Heart right ventricle (tissue), 16 donors: Measurements from ENCODE around the gene LPO. TPM values are rescaled to one million over a fixed set of nuclear protein-coding genes. Genes with fewer than 3 reads are reported as not detected.
A peak's percentile ranks its signal among the peaks of the same experiment; 100 is the strongest.

Experiments used
- ATAC-seq, 8 donors: fragments of 200-7000 bp; cut with Tn5 transposase; one replicate each; pipeline ENCODE4 v1.9.1; 2020; ENCODE audit warnings: mild to moderate bottlenecking in 8 of 8, moderate library complexity in 8 of 8, moderate number of reproducible peaks in 1 of 8
- DNase-seq, 2 donors: peaks; one replicate each; pipeline ENCODE4 v3.0.0-alpha.2; 2020
- H3K27ac ChIP-seq, 10 donors: fragments of 200-600 bp; sonication (generic) in 2 of 10; one replicate each; pipeline versions ENCODE4 v1.5.0 to v1.8.0; 2020 to 2022; ENCODE audit warnings: mild to moderate bottlenecking in 3 of 10
- H3K27me3 ChIP-seq, 7 donors: fragments of 200-600 bp; one replicate each; pipeline ENCODE4 v1.8.0; 2021 to 2022; ENCODE audit warnings: mild to moderate bottlenecking in 2 of 7
- H3K36me3 ChIP-seq, 9 donors: fragments of 200-600 bp; sonication (generic) in 1 of 9; one replicate each; pipeline versions ENCODE4 v1.5.0 to v1.8.0; 2020 to 2022; ENCODE audit warnings: mild to moderate bottlenecking in 2 of 9
- H3K4me1 ChIP-seq, 9 donors: fragments of 200-600 bp; sonication (generic) in 1 of 9; one replicate each; pipeline versions ENCODE4 v1.5.0 to v1.8.0; 2020 to 2022; ENCODE audit warnings: mild to moderate bottlenecking in 4 of 9
- H3K4me3 ChIP-seq, 10 donors: fragments of 200-600 bp; sonication (generic) in 2 of 10; one replicate each; pipeline versions ENCODE4 v1.5.0 to v1.8.0; 2020 to 2022; ENCODE audit warnings: mild to moderate bottlenecking in 7 of 10, moderate library complexity in 2 of 10
- H3K9me3 ChIP-seq, 11 donors: fragments of 200-600 bp in 10 of 11; sonication (generic) in 2 of 11; one replicate each; pipeline versions ENCODE4 v1.5.0 to v1.8.0; 2013 to 2022; ENCODE audit warnings: mild to moderate bottlenecking in 2 of 11, control low read depth in 1 of 11, moderate library complexity in 1 of 11
- CTCF ChIP-seq, 9 donors: fragments of 200-600 bp; sonication (generic) in 2 of 9; IDR thresholded peaks; one replicate each; pipeline versions ENCODE4 v1.5.0 to v1.8.0; 2021 to 2022; ENCODE audit warnings: antibody characterized with exemption in 9 of 9, mild to moderate bottlenecking in 5 of 9, moderate library complexity in 1 of 9
- WGBS, 2 donors: extraction: QIAGEN DNeasy Blood & Tissue Kit; methylation state at CpG; one replicate each; pipeline ENCODE4 v1.1.7; 2013; ENCODE audit warnings: inconsistent platforms in 1 of 2; 5-methylcytosine and 5-hydroxymethylcytosine counted together
- intact Hi-C, 10 donors: fragments of 100-400 bp; cut with DNase I; formaldehyde crosslinking; loops; one replicate each; pipeline versions ENCODE4 v1.11.1 to v1.14.2; 2022
- polyA plus RNA-seq, 2 donors: library from polyadenylated mRNA; stranded (reverse); fragments of 200-250 nt; gene quantifications; one replicate each; pipeline ENCODE4 v1.2.3, GENCODE V29; 2013
- total RNA-seq, 10 donors: library from RNA; stranded (reverse); fragmentation: NEBNext Ultra II Directional in 3 of 10; extraction: Animal tissue kit (Norgen Biotek cat#: 25700) in 3 of 10; gene quantifications; one replicate each; pipeline versions ENCODE4 v1.2.1 to v1.2.4, GENCODE V29; 2021 to 2023
- donor health status: Arrhythmogenic right ventricular cardiomyopathy.
- donor health status: ischemic (EF 13 %, LVEDD 7.1; RV severe dilation, severe dysfunction).
- donor health status: healthy with polysubstance abuse.
- donor health status: DM: no; HTN: yes; CAD: no.
- donor health status: DM: no; HTN: no; CAD: no.
- donor health status: ischemic (EF 25% LVEDD 6.9; RV normal size, moderate dysfunction).
- donor health status: ischemic (EF 25% LVEDD 5.7; RV mildly dilated, moderate dysfunction).
- donor health status: healthy.
- donor health status: DM: yes; HTN: yes; CAD: no.
- donor health status: Ischemic cardiomyopathy.
- donor health status: ischemic (EF 35%, LVEDD 5.7; RV mildly dilated, moderate dysfunction).
- donor health status: nonischemic (EF 11% LVEDD 7.7; RV severe dilation, severe dysfunction).
- donor health status: DM: yes; HTN: yes; CAD: no.
- donor health status: PGD.
- donor health status: ischemic (EF 29% LVEDD 5.4; RV normal size, mild dysfunction).
- donor health status: nonischemic (EF 23%, LVEDD 6.1; RV moderate dilation, normal function).

LPO gene
- total and polyA plus RNA-seq, 12 donors, result not detected

GRCh38 chr17:58316260-58316960, 78.0 kb downstream of the LPO start:
- no peak for TF ChIP-seq CTCF (IDR thresholded peaks at IDR 0.05)
- intact Hi-C loops, result loop anchor here in 5 of 10 donors (5.0 to 10.0 kb wide), 4 partner anchors 98 to 131 kb away; partner anchors contain the start of gene RNF43 (in 2 of the 5)
- Histone ChIP-seq H3K27ac (no peak overlapping the region), H3K9me3 (no peaks in the 10 kb centered on the region), H3K27me3 (no peaks in the 10 kb centered on the region), H3K4me3 (no peak overlapping the region), H3K4me1 (peaks cover 0 to 5% (median 0%) of the 10 kb centered on the region in 9 donors), H3K36me3 (no peaks in the 10 kb centered on the region)
- DNase-seq (no peak), ATAC-seq (no peak)
- WGBS, 2 donors, result 86 to 89% methylated on average over 8 of the region's 8 CpGs

GRCh38 chr17:58317421-58318064, 79.2 kb downstream of the LPO start:
- WGBS, 2 donors, result 31 to 36% methylated on average over 5 of the region's 5 CpGs
- intact Hi-C loops, result loop anchor here in 6 of 10 donors (1.0 to 10.0 kb wide), 5 partner anchors 97 to 130 kb away; partner anchors contain the start of gene RNF43 (in 2 of the 6)
- H3K27ac ChIP-seq, result peak overlapping the region in 1 of 10 donors; percentile 44

GRCh38 chr17:58318065-58318481, 79.7 kb downstream of the LPO start:
- Histone ChIP-seq H3K4me1 (peaks cover 0 to 5% (median 0%) of the 10 kb centered on the region in 9 donors), H3K4me3 (no peak overlapping the region), H3K36me3 (no peaks in the 10 kb centered on the region), H3K9me3 (no peaks in the 10 kb centered on the region), H3K27ac (peak overlapping the region in 1 of 10 donors; percentile 44), H3K27me3 (peaks cover 0 to 5% (median under 1%) of the 10 kb centered on the region in 7 donors)
- DNase-seq (no peak), ATAC-seq (no peak)
- intact Hi-C loops, result loop anchor here in 5 of 10 donors (5.0 to 10.0 kb wide), 4 partner anchors 97 to 129 kb away; partner anchors contain the start of gene RNF43 (in 2 of the 5)
- TF ChIP-seq CTCF (IDR thresholded peaks at IDR 0.05), result no peak
- 90 to 91% methylated on average over 9 of the region's 9 CpGs for WGBS, 2 donors

More at GRCh38 chr17:58317421-58318064, 79.2 kb downstream of the LPO start:
- Histone ChIP-seq H3K36me3 (no peaks in the 10 kb centered on the region), H3K27me3 (peaks cover 0 to 3% (median 0%) of the 10 kb centered on the region in 7 donors), H3K9me3 (no peaks in the 10 kb centered on the region), H3K4me3 (no peak overlapping the region), H3K4me1 (peaks cover 0 to 5% (median 0%) of the 10 kb centered on the region in 9 donors)
- TF ChIP-seq CTCF (IDR thresholded peaks at IDR 0.05), result peak in 7 of 9 donors; percentile 38 to 76 (median 52)
- ATAC-seq (peak in 5 of 8 donors; percentile 40 to 65 (median 45)), DNase-seq (no peak)

Other genes with a start within 250 kb of the LPO start
- gene SRSF1, start 231.3 kb upstream of the LPO start, total RNA-seq, result 100 to 1,000 TPM in 3 of 10 donors, 10 to 100 TPM in 7; 79.8 to 130 (median 94.7) TPM
- 10 to 100 TPM; 70.3 to 76.3 TPM for gene SRSF1, start 231.3 kb upstream of the LPO start, polyA plus RNA-seq
- 100 to 1,000 TPM in 2 of 10 donors, 10 to 100 TPM in 8; 73.4 to 105 (median 83.5) TPM for gene DYNLL2, start 155.2 kb upstream of the LPO start, total RNA-seq
- 10 to 100 TPM; 45.3 to 46.1 TPM for gene DYNLL2, start 155.2 kb upstream of the LPO start, polyA plus RNA-seq
- under 1 TPM in 1 of 10 donors, not detected in 9; 0.07 TPM for gene OR4D1, start 90.2 kb upstream of the LPO start, total RNA-seq
- gene OR4D1, start 90.2 kb upstream of the LPO start, polyA plus RNA-seq, result not detected
- not detected for gene OR4D2, start 71.6 kb upstream of the LPO start, total RNA-seq
- gene OR4D2, start 71.6 kb upstream of the LPO start, polyA plus RNA-seq, result not detected
- not detected for gene EPX, start 45.9 kb upstream of the LPO start, total RNA-seq
- not detected for gene EPX, start 45.9 kb upstream of the LPO start, polyA plus RNA-seq
- gene MKS1, start 19.3 kb upstream of the LPO start, total RNA-seq, result 10 to 100 TPM in 4 of 10 donors, 1 to 10 TPM in 6; 5.3 to 12.9 (median 9.2) TPM
- 10 to 100 TPM in 1 of 2 donors, 1 to 10 TPM in 1; 5.4 to 10.3 TPM for gene MKS1, start 19.3 kb upstream of the LPO start, polyA plus RNA-seq
- gene MPO, start 42.4 kb downstream of the LPO start, total RNA-seq, result 1 to 10 TPM in 1 of 10 donors, under 1 TPM in 7, not detected in 2; 0.08 to 2.5 (median 0.25) TPM
- gene MPO, start 42.4 kb downstream of the LPO start, polyA plus RNA-seq, result under 1 TPM; 0.07 to 0.15 TPM
- gene TSPOAP1, start 90.2 kb downstream of the LPO start, total RNA-seq, result 10 to 100 TPM in 8 of 10 donors, 1 to 10 TPM in 2; 6.0 to 18.7 (median 12.4) TPM
- gene TSPOAP1, start 90.2 kb downstream of the LPO start, polyA plus RNA-seq, result 10 to 100 TPM in 1 of 2 donors, 1 to 10 TPM in 1; 1.6 to 35.6 TPM
- gene SUPT4H1, start 113.6 kb downstream of the LPO start, total RNA-seq, result 10 to 100 TPM; 49.0 to 73.4 (median 59.8) TPM
- 10 to 100 TPM; 38.0 to 95.0 TPM for gene SUPT4H1, start 113.6 kb downstream of the LPO start, polyA plus RNA-seq
- 1 to 10 TPM; 1.5 to 6.1 (median 3.7) TPM for gene RNF43, start 178.9 kb downstream of the LPO start, total RNA-seq
- 1 to 10 TPM in 1 of 2 donors, under 1 TPM in 1; 0.86 to 1.2 TPM for gene RNF43, start 178.9 kb downstream of the LPO start, polyA plus RNA-seq
- gene HSF5, start 249.8 kb downstream of the LPO start, total RNA-seq, result under 1 TPM in 3 of 10 donors, not detected in 7; 0.04 to 0.14 (median 0.05) TPM
- not detected for gene HSF5, start 249.8 kb downstream of the LPO start, polyA plus RNA-seq